HPDE6-E6E7 (cell line): Measurements from ENCODE around the gene BCAS3.

Experiments
- DNase-seq: peaks from one replicate; pipeline ENCODE4 v3.0.0; 2011; ENCODE audit warnings: missing footprints; ENCODE audit errors: extremely low spot score

BCAS3 gene

GRCh38 chr17:61289408-61290385 lies 612.0 kb downstream of the BCAS3 start:
- DNase-seq = no peak

- DNase-seq = no peak
These were observed 614.0 kb downstream of the BCAS3 start for GRCh38 chr17:61291451-61292285.

- DNase-seq = no peak
These were observed 616.6 kb downstream of the BCAS3 start for GRCh38 chr17:61294286-61294685.

GRCh38 chr17:61294777-61295176 lies 617.1 kb downstream of the BCAS3 start:
- DNase-seq = peak; percentile 53

DNA sequence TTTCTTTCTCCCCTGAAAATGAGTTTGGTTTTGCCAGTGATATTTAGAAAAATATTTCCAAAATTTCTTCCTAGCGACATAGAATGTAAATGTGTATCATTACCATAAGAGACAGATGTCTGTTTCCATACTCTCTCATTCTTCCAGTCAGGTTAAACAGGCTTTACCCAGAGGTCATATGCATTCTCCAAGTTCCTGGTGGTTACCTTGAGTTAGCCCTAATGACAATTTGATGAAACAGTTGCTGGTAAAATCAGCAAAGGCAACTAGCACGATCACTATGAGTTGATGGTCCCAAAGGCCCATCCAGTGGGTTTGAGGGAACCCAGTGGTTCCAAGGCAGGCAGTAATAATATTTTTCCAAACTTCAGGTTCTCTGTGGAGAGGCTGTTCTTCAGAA lies 618.4 kb downstream of the BCAS3 start:
- no peak for DNase-seq

GRCh38 chr17:61299517-61300513 lies 622.2 kb downstream of the BCAS3 start:
- no peak for DNase-seq

- DNase-seq = no peak
These were observed 625.5 kb downstream of the BCAS3 start for GRCh38 chr17:61302953-61303816.

DNA sequence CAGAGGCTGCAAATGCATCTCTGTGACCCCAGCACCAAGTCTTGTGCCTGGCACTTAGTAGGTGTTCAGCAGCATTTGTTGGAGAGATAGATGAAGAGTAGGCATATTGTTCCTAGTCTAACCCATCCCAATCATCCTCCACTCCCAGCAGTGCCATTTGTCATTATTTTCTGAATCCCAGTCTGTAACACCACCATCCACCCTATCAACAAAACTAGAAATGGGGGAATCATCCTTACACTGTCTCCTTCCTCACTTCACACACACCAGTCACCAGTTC lies 626.1 kb downstream of the BCAS3 start:
- DNase-seq = no peak

DNA sequence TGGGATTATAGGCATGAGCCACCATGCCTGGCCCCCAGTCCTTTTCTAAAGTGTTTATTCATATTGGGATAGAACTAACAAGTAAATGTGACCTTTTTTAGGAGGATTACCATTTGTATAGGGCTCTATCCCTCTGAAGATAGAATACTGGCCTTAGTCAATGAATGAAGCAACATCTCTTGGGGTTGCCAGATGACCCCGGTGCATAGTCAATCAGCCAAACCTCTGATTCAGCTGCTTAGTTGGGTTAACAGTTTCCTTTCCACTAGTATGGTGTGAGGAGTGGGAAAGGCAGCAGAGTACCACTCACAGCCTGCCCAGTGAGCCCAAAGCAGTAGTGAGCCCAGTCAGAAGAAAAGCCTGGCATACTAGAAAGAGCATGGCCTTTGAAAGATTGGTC lies 627.4 kb downstream of the BCAS3 start:
- no peak for DNase-seq

DNA sequence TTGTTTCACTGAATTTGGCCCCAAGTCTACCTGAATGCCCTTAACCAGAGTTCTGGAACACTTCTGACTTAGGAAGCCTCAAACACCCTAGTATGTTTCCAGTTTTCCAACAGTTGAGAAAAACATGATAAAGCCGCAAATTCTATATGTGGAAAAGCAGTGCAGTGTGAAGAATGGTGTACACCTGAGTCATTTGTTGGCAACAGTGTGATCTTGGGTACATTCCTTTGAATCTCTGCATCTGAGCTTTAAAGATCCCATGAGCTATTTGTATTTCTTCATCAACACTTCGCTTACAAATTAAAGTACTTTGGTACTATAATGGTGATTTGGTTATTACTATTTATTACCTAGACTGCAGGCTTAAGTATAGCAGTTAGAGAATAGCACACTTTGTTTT lies 628.4 kb downstream of the BCAS3 start:
- no peak for DNase-seq

DNA sequence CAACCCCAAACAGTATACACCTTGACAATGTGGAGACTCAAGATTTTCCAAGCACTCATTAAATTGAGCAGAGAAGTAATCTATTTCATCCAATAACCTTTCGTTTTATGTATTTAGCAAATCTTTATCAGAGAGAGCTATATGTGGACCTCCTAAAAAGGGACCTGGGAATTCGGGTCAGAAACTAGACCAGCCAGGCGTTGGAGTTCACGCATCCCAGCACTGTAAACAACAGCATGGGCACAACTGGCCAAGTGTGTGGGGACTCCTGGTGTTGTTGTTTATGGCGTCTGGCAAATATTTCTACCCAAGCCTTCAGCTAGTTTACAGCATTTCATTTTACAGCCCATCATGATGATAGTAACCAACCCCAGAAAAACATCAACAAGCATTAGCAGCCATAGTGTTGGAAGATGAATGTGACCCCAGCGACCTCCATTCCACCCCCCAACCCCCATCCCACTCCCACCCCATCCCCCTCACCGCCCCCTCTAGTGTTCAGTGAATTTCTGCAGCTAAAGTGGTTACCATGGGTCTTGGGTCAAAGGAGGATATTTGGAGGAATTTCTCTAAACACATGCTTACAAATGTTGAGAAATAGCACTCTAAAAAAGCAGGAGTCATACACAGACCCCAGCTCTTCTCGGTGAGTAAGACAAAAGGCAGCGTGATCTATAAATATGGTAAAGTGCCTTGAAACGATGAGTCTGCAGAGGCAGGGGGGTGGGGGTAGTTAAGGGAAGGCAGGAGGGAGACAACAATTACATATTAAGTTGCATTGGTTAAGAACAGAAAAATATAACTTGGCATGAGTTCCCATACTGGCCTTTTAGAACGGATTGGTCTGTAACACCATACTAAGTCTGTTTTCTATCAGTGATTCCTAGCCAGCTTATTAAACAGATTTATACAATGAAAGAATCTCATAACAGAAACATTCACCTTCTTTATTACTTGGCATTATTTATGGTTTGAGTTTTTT lies 630.5 kb downstream of the BCAS3 start:
- no peak for DNase-seq

DNA sequence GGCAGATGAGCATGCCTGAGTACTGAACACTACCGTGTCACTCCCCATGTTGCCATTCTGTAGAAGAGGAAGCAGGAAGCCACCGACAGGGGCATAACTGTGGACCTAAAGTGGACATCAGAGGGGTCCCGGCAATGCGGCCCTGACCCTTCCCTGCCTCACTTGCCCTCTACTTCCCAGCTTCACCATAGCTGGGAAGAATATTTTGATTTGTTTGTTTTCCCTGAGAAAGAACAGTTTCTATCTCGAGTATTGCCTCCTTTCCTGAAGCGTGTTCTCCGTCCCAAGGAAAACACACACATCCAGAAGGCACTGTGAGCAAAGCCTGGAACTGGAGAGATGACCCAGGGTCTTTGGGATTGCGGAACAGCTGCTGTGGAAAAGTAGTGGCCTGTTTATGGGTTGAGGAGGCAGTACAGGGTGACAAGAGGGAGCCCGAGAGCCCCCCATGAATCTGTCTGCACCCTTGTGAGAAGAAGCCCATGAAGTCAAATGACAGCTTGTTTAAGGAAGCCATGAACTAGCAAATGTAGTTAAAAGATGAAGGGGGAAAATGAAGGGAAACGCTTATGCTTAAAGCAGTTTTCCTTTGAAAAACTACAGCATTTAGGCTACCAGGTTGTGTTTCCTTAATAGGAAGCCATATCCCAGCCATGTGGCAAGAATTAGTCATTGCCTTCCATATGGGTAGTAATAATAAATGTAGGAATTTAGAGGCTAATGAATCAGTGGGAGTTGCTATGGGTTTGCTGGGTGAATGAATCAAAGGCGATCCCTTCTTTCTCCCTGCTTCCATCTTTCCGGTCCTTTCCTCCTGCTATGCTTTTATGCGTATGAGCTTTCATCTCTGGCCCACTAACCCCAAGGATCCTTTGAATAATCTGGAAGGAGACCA lies 632.0 kb downstream of the BCAS3 start:
- DNase-seq = peak; percentile 19

- DNase-seq = no peak
These were observed 632.9 kb downstream of the BCAS3 start for GRCh38 chr17:61310590-61310989.

GRCh38 chr17:61312406-61313295 lies 635.0 kb downstream of the BCAS3 start:
- DNase-seq = no peak

GRCh38 chr17:61313461-61314326 lies 636.0 kb downstream of the BCAS3 start:
- DNase-seq = no peak

- peak; percentile 13 for DNase-seq
These were observed 636.9 kb downstream of the BCAS3 start for GRCh38 chr17:61314368-61315078.
